ENCODE data around the gene MIF.

- TF ChIP-seq CTCF (IDR thresholded peaks at IDR 0.05) (no peak), POLR2A (IDR thresholded peaks at IDR 0.05) (no peak)
These were observed 5.0 kb downstream of the MIF start for GRCh38 chr22:23899042-23899745.
